ENCODE results near the gene DISP3.

The DISP3 gene

GRCh38 chr1:11561740-11562139 lies 82.8 kb downstream of the DISP3 start:
- TF ChIP-seq CTCF (IDR thresholded peaks at IDR 0.05; ENCODE audit: low read length) = no peak
- TF ChIP-seq EZH2 (IDR thresholded peaks at IDR 0.05; ENCODE audit: borderline replicate concordance, low read length) = no peak
- no peaks in the 10 kb centered on the region for H3K4me1 ChIP-seq (ENCODE audit: insufficient read depth, low read length, severe bottlenecking)
- no peaks in the 10 kb centered on the region for H4K20me1 ChIP-seq (ENCODE audit: insufficient read depth, low read length)
- H3K4me3 ChIP-seq (ENCODE audit: low read depth, low read length, poor library complexity, severe bottlenecking) = no peak overlapping the region
- no peak overlapping the region for H3K9ac ChIP-seq (ENCODE audit: low read length)
- H3K9me2 ChIP-seq (ENCODE audit: low read depth, low read length) = no peaks in the 10 kb centered on the region
- H3K27me3 ChIP-seq (ENCODE audit: insufficient read depth, low read length) = peaks cover 3% of the 10 kb centered on the region; the same call in 1 of the 2 replicates
- no peaks in the 10 kb centered on the region for H3F3A ChIP-seq (ENCODE audit: insufficient read depth, low read length)
- no peak overlapping the region for H3K27ac ChIP-seq (ENCODE audit: low read depth, low read length, poor library complexity, severe bottlenecking)
- H3K4me2 ChIP-seq (ENCODE audit: low read length) = no peak overlapping the region
- no peaks in the 10 kb centered on the region for H3K79me2 ChIP-seq (ENCODE audit: insufficient read depth, low read length)
- no peaks in the 10 kb centered on the region for H3K9me3 ChIP-seq (ENCODE audit: low read length)
- H2AFZ ChIP-seq (ENCODE audit: low read length) = no peak overlapping the region
- no peaks in the 10 kb centered on the region for H3K36me3 ChIP-seq (ENCODE audit: insufficient read depth, low read length)

DNA sequence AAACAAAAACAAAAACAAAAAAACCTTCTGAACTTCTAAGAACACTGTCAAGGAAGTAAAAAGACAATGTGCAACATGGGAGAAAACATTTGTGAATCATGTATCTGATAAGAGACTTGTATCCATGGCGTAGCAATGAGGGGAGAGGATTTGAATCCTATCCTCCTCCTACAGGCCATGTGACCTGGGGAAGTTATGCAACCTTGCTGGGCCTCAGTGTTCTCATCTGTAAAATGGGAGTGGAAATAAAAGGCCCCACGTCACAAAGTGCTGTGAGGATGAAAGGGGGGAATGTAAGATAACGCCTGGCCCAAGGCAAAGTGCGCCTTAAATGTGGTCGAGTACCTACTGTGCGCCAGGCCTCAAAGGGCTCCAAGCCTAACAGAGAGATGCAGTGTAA lies 83.7 kb downstream of the DISP3 start:
- H3K9me2 ChIP-seq (ENCODE audit: low read depth, low read length) = no peaks in the 10 kb centered on the region
- H3K27me3 ChIP-seq (ENCODE audit: insufficient read depth, low read length) = no peaks in the 10 kb centered on the region
- TF ChIP-seq CTCF (IDR thresholded peaks at IDR 0.05; ENCODE audit: low read length) (no peak), EZH2 (IDR thresholded peaks at IDR 0.05; ENCODE audit: borderline replicate concordance, low read length) (no peak)
- no peaks in the 10 kb centered on the region for H3K36me3 ChIP-seq (ENCODE audit: insufficient read depth, low read length)
- H2AFZ ChIP-seq (ENCODE audit: low read length) = no peak overlapping the region
- H3K9me3 ChIP-seq (ENCODE audit: low read length) = no peaks in the 10 kb centered on the region
- no peaks in the 10 kb centered on the region for H3F3A ChIP-seq (ENCODE audit: insufficient read depth, low read length)
- H3K9ac ChIP-seq (ENCODE audit: low read length) = no peak overlapping the region
- H3K4me1 ChIP-seq (ENCODE audit: insufficient read depth, low read length, severe bottlenecking) = no peaks in the 10 kb centered on the region
- no peak overlapping the region for H3K27ac ChIP-seq (ENCODE audit: low read depth, low read length, poor library complexity, severe bottlenecking)
- H4K20me1 ChIP-seq (ENCODE audit: insufficient read depth, low read length) = no peaks in the 10 kb centered on the region
- H3K4me3 ChIP-seq (ENCODE audit: low read depth, low read length, poor library complexity, severe bottlenecking) = no peak overlapping the region
- H3K4me2 ChIP-seq (ENCODE audit: low read length) = no peak overlapping the region
- no peaks in the 10 kb centered on the region for H3K79me2 ChIP-seq (ENCODE audit: insufficient read depth, low read length)

GRCh38 chr1:11563560-11564069 lies 84.7 kb downstream of the DISP3 start:
- Histone ChIP-seq H3K4me3 (ENCODE audit: low read depth, low read length, poor library complexity, severe bottlenecking) (no peak overlapping the region), H3K4me2 (ENCODE audit: low read length) (no peak overlapping the region), H3F3A (ENCODE audit: insufficient read depth, low read length) (no peaks in the 10 kb centered on the region), H3K79me2 (ENCODE audit: insufficient read depth, low read length) (no peaks in the 10 kb centered on the region), H2AFZ (ENCODE audit: low read length) (no peak overlapping the region), H3K9me2 (ENCODE audit: low read depth, low read length) (no peaks in the 10 kb centered on the region), H3K4me1 (ENCODE audit: insufficient read depth, low read length, severe bottlenecking) (no peaks in the 10 kb centered on the region), H3K9ac (ENCODE audit: low read length) (no peak overlapping the region), H3K36me3 (ENCODE audit: insufficient read depth, low read length) (no peaks in the 10 kb centered on the region), H3K27ac (ENCODE audit: low read depth, low read length, poor library complexity, severe bottlenecking) (no peak overlapping the region), H3K9me3 (ENCODE audit: low read length) (no peaks in the 10 kb centered on the region), H4K20me1 (ENCODE audit: insufficient read depth, low read length) (no peaks in the 10 kb centered on the region), H3K27me3 (ENCODE audit: insufficient read depth, low read length) (no peaks in the 10 kb centered on the region)
- TF ChIP-seq CTCF (IDR thresholded peaks at IDR 0.05; ENCODE audit: low read length) (no peak), EZH2 (IDR thresholded peaks at IDR 0.05; ENCODE audit: borderline replicate concordance, low read length) (no peak)

All from OCI-LY1 (cell line).